ENCODE measurements around the gene C22orf15. TPM values are rescaled to one million over a fixed set of nuclear protein-coding genes. Genes with fewer than 3 reads are reported as not detected.

C22orf15 gene
- total RNA-seq, 1 donor from 2014 or later = not detected

DNA sequence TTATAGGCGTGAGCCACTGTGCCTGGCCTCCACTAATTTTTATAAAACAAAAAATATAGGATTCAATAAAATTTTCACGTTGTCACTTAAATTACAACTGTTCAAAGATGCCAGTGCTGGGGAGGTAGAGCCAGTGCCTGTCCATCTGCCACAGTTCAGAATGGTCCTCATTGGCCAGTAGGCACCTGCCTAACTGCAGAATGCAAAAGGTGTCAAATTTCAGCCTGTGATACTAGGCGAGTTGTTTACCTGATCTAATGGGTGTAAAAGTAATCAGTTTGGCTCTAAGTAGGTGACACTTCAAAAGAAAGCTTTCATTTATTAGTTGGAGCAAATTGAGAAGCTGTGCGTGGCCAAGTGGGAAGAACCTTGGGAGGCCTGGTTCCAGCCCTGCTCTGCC is 26.3 kb downstream of the C22orf15 start:
- no peak for DNase-seq (ENCODE audit: low spot score in 2 of 2)
- Histone ChIP-seq H3K4me1 (peaks cover 4 to 10% of the 10 kb centered on the region in 2 donors), H3K9me3 (no peaks in the 10 kb centered on the region), H3K27ac (no peak overlapping the region), H3K4me3 (no peak overlapping the region), H3K36me3 (peaks cover 8 to 25% of the 10 kb centered on the region in 2 donors), H3K27me3 (no peaks in the 10 kb centered on the region)
- intact Hi-C loops (cut with DNase I) = loop anchor here (2.0 kb wide), 1 partner anchor 16 kb away; the partner anchor contains the start of gene MMP11
- TF ChIP-seq, protein P1, sequence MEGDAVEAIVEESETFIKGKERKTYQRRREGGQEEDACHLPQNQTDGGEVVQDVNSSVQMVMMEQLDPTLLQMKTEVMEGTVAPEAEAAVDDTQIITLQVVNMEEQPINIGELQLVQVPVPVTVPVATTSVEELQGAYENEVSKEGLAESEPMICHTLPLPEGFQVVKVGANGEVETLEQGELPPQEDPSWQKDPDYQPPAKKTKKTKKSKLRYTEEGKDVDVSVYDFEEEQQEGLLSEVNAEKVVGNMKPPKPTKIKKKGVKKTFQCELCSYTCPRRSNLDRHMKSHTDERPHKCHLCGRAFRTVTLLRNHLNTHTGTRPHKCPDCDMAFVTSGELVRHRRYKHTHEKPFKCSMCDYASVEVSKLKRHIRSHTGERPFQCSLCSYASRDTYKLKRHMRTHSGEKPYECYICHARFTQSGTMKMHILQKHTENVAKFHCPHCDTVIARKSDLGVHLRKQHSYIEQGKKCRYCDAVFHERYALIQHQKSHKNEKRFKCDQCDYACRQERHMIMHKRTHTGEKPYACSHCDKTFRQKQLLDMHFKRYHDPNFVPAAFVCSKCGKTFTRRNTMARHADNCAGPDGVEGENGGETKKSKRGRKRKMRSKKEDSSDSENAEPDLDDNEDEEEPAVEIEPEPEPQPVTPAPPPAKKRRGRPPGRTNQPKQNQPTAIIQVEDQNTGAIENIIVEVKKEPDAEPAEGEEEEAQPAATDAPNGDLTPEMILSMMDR (IDR thresholded peaks at IDR 0.05) = no peak

DNA sequence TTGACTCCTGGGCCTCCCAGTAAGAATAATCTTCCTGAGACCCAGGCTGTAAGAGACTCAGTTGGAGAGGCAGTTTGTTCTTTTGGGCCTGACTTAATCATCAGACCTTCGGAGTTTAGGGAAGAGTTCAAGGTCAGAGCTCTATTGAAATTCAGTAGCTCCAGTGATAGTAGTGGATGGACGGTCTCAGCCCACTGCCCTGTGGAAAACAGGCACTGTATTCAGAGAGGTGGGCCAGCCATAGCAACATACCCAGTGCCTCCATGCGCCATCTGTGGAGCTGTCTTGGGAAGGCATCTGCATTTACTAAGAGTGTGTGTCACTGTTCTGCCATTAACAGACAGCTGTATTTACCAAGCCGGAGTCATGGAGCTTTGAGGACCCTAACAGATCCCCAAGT is 26.8 kb downstream of the C22orf15 start:
- H3K27ac ChIP-seq = no peak overlapping the region
- peaks cover 14 to 31% of the 10 kb centered on the region in 2 donors for H3K36me3 ChIP-seq
- intact Hi-C loops (cut with DNase I) = loop anchor here (2.0 kb wide), 1 partner anchor 17 kb away; the partner anchor contains the start of gene MMP11
- H3K4me1 ChIP-seq = peaks cover 4 to 10% of the 10 kb centered on the region in 2 donors
- TF ChIP-seq, protein P1 (IDR thresholded peaks at IDR 0.05) = no peak
- H3K9me3 ChIP-seq = no peaks in the 10 kb centered on the region
- no peak overlapping the region for H3K4me3 ChIP-seq
- no peaks in the 10 kb centered on the region for H3K27me3 ChIP-seq
- no peak for DNase-seq (ENCODE audit: low spot score in 2 of 2)

DNA sequence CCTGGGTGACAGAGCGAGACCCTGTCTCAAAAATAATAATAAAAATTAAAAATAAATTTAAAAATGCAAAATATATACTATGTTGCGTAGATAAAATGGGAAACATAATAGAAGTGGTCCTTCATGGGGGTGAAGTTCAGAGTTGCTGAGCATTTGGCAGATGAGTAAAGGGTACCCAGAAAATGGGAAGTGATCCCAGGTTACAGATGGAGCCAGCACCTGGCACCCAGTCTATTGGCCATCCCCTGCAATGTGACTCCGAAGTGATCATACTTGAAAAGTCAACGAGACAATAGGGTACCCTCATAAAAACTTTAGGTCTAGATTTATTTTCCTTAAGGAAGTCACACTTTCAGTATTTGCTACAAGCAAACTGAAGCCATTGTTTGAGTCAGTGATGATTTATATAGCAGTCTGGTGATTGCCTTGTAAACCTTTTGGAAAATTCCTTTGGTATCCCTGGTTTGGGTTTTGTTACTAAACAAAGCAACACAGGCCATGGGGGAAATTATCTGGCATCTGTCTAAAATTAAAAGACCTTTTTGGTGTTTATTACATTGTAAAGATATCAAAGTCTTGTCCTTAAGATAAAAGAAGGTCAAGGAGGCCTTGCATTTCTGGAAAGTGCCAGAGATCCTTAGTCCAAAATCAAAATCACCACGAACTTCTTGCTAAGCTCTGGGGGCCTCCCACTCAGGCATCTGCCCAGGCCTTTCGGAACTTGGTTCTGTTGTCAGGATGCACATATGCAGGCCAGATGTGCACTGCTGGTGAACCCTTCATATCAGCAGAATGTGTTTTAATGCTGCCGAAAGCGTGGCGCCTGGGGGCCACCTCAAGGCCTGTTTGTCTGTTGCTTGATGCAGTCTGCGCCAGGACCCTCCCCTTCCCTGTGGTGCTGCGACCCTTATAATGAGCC is 28.3 kb downstream of the C22orf15 start:
- TF ChIP-seq, protein P1 (IDR thresholded peaks at IDR 0.05) = no peak
- no peaks in the 10 kb centered on the region for H3K27me3 ChIP-seq
- H3K4me3 ChIP-seq = no peak overlapping the region
- H3K36me3 ChIP-seq = peaks cover 26 to 40% of the 10 kb centered on the region in 2 donors
- H3K9me3 ChIP-seq = no peaks in the 10 kb centered on the region
- peaks cover 4 to 9% of the 10 kb centered on the region in 2 donors for H3K4me1 ChIP-seq
- intact Hi-C loops (cut with DNase I) = no loop called here
- H3K27ac ChIP-seq = no peak overlapping the region
- no peak for DNase-seq (ENCODE audit: low spot score in 2 of 2)

DNA sequence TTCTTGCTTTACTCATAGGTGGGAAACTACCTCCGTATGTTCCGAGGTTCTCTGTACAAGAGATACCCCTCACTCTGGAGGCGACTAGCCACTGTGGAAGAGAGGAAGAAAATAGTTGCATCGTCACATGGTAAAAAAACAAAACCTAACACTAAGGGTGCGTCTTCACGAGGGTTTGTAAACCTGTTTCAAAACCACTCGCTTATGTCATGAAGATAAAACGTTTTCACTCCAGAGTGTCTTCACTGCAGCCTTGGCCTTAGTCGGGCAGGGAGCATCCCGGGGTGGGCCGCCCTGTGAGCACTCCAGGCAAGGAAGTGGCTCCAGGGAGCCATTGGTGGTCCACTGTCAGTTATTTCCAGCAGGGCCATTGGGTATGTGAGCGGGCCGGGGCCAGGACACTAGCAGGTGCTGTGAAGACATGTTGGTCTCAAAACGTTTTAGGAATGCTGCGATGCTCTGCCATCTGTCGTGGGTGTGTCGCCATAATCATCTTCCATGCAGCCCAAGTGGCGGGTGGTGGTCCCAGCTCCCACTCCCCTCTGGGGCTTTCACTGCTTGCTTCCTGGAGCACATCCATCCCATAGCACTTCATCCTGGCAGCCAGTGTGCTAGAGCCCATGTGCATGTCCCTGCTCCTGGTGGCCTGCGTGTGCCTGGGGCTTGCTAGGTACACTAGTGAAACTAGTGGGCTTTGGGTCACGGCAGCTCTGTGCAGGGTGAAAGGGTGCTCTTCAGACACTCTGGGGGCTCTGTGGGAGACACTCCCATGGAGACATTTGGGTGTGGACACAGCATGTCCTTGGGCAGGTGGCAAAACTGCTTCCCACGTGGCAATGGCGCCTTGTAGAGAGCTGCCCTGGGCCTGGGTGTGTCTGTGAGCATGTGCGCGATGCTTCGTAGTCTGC is 29.2 kb downstream of the C22orf15 start:
- Histone ChIP-seq H3K4me3 (no peak overlapping the region), H3K27me3 (no peaks in the 10 kb centered on the region), H3K4me1 (peaks cover 0 to 4% of the 10 kb centered on the region in 2 donors), H3K9me3 (no peaks in the 10 kb centered on the region), H3K27ac (no peak overlapping the region), H3K36me3 (peaks cover 30 to 47% of the 10 kb centered on the region in 2 donors)
- intact Hi-C loops (cut with DNase I) = no loop called here
- no peak for DNase-seq (ENCODE audit: low spot score in 2 of 2)
- TF ChIP-seq, protein P1 (IDR thresholded peaks at IDR 0.05) = no peak

DNA sequence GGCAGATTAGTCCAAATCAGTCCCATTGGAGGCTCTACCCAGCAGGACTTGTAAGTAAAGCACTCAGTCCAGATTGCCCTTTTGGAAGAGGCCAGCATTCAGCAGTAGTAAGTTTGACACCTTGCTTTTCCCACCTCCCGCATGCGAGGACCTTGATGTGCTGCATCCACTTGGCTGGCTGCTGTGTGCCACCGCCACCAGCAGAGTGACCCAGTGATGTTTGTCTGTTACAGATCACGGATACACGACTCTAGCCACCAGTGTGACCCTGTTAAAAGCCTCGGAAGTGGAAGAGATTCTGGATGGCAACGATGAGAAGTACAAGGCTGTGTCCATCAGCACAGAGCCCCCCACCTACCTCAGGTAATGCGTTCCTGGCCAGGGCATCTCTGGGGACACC is 30.5 kb downstream of the C22orf15 start:
- TF ChIP-seq, protein P1 (IDR thresholded peaks at IDR 0.05) = no peak

More for the DNA sequence above, 30.5 kb downstream of the C22orf15 start:
- DNase-seq (ENCODE audit: low spot score in 2 of 2) = no peak
- Histone ChIP-seq H3K4me3 (no peak overlapping the region), H3K27ac (no peak overlapping the region), H3K36me3 (peaks cover 30 to 53% of the 10 kb centered on the region in 2 donors), H3K27me3 (no peaks in the 10 kb centered on the region), H3K4me1 (peaks cover 0 to under 1% of the 10 kb centered on the region in 2 donors), H3K9me3 (no peaks in the 10 kb centered on the region)
- intact Hi-C loops (cut with DNase I) = no loop called here

Data from ascending aorta (tissue), 2 donors.